Stimulated activated effector memory CD8-positive, alpha-beta T cell treated with anti-CD3 and anti-CD28 coated beads, Interleukin-12 subunit alpha, Interleukin-12 subunit beta, amount 100 ng/mL, for 72 hours (primary cell): Measurements from ENCODE around the gene IMMP2L.

Source experiments
- ATAC-seq: fragments of 150-1000 bp; cut with Tn5 transposase; 2 replicates; pipeline ENCODE4 v1.10.0; 2021
- DNase-seq, 2 donors: peaks; one replicate each; pipeline ENCODE4 v3.0.0; 2021 to 2022; ENCODE audit warnings: low spot score in 2 of 2
- H3K27ac Mint-ChIP-seq: one replicate; pipeline ENCODE4 v1.8.0; 2022; ENCODE audit warnings: mild to moderate bottlenecking, mixed read lengths
- H3K36me3 Mint-ChIP-seq: one replicate; pipeline ENCODE4 v1.8.0; 2022; ENCODE audit warnings: mild to moderate bottlenecking, mixed read lengths
- H3K4me1 Mint-ChIP-seq: one replicate; pipeline ENCODE4 v1.8.0; 2022; ENCODE audit warnings: mixed read lengths
- H3K4me3 Mint-ChIP-seq: one replicate; pipeline ENCODE4 v1.8.0; 2022; ENCODE audit warnings: mild to moderate bottlenecking, mixed read lengths
- H3K9me3 Mint-ChIP-seq: one replicate; pipeline ENCODE4 v1.8.0; 2022; ENCODE audit warnings: mixed read lengths

IMMP2L gene

GRCh38 chr7:111172564-111173257 is 389.6 kb downstream of the IMMP2L start:
- H3K27ac Mint-ChIP-seq: no peak overlapping the region
- DNase-seq (no peak), ATAC-seq (no peak)
- no peaks in the 10 kb centered on the region for H3K36me3 Mint-ChIP-seq
- no peaks in the 10 kb centered on the region for H3K4me1 Mint-ChIP-seq
- H3K4me3 Mint-ChIP-seq: no peak overlapping the region
- no peaks in the 10 kb centered on the region for H3K9me3 Mint-ChIP-seq

DNA sequence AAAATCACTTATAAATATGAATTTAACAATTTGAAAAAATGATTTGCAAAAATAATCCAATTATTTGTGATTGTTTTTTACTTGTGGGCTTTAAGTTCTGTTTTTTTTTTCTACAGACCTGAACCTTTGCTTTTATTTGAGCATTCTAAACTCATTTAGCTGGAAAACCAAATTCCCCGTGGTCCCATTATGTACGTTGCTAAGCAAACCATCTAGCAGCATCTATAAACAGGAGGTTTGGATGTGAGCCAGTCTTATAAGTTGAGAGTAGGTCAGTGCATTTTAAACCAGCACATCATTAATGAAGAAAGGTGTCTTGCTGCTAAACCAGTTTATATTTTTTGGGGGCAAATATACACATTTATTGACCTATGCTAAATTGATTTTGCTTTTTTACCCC is 394.1 kb downstream of the IMMP2L start:
- Mint-ChIP-seq H3K27ac (no peak overlapping the region), H3K4me1 (no peaks in the 10 kb centered on the region), H3K4me3 (no peak overlapping the region), H3K9me3 (no peaks in the 10 kb centered on the region), H3K36me3 (no peaks in the 10 kb centered on the region)
- ATAC-seq: no peak
- DNase-seq: no peak

GRCh38 chr7:111164442-111164841 is 397.9 kb downstream of the IMMP2L start:
- H3K4me1 Mint-ChIP-seq: no peaks in the 10 kb centered on the region
- no peaks in the 10 kb centered on the region for H3K9me3 Mint-ChIP-seq
- H3K27ac Mint-ChIP-seq: no peak overlapping the region
- DNase-seq: no peak
- H3K4me3 Mint-ChIP-seq: no peak overlapping the region
- ATAC-seq: no peak
- H3K36me3 Mint-ChIP-seq: no peaks in the 10 kb centered on the region

DNA sequence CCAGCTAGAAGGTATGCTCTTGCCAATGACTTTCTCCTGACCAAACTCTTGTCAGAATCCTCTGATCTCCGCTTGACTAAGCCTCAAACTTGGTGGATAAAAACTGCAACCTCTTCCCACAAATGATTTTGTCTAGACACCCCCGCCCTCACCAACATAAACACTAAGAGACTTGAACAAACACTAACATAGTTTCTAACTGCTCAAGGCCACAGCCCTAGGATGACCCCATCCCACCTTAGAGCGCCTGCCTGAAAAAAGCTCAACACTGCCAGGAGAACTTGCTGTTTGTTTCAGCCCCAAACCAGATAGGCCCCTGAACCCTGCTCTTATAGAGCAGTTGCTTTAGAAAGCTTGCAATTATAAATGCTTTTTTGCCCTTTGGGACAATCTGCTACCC is 399.6 kb downstream of the IMMP2L start:
- ATAC-seq (no peak), DNase-seq (no peak)
- Mint-ChIP-seq H3K27ac (no peak overlapping the region), H3K9me3 (no peaks in the 10 kb centered on the region), H3K4me3 (no peak overlapping the region), H3K36me3 (no peaks in the 10 kb centered on the region), H3K4me1 (no peaks in the 10 kb centered on the region)

- Mint-ChIP-seq H3K4me1 (no peaks in the 10 kb centered on the region), H3K4me3 (no peak overlapping the region), H3K9me3 (no peaks in the 10 kb centered on the region), H3K36me3 (no peaks in the 10 kb centered on the region), H3K27ac (no peak overlapping the region)
- DNase-seq: no peak
- ATAC-seq: no peak
These were observed 402.0 kb downstream of the IMMP2L start for GRCh38 chr7:111160297-111160696.

DNA sequence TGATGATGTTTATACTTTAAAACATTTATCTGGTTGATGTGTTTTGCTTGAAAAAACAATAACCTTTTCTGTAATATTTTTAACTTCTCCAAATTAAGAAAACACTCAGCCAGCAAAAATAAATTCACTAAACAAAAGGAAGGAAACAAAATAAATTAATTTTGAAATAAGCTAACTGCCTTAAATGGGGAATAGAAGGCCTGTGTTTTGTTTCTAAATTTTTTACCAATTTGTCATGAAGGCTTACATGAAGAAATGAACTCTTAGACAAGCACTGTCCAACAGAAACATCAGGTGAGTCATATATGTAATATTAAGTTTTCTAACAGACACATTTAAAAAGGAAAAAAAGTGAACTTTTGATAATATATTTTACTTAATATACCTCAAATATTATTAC is 402.9 kb downstream of the IMMP2L start:
- no peak for DNase-seq
- no peaks in the 10 kb centered on the region for H3K36me3 Mint-ChIP-seq
- H3K4me3 Mint-ChIP-seq: no peak overlapping the region
- no peak overlapping the region for H3K27ac Mint-ChIP-seq
- no peaks in the 10 kb centered on the region for H3K9me3 Mint-ChIP-seq
- no peak for ATAC-seq
- no peaks in the 10 kb centered on the region for H3K4me1 Mint-ChIP-seq

DNA sequence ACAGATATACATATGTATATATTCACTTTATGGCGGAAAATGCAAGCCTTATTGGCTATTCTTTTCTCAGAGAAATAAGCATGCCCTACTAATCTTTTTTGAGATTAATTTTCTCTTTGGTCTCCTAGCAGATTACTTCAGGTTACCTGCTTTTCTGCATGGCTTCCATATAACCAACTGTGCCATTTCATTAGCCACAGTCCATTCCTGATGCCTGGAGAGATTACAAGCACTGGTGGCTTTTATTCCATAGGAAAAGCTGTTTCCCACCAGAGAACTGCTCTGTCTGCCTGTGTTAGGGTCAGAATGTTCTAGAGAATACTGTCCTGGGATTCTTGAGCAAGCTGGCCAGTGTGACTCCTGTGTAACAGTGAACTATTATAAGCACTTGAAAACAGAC is 411.6 kb downstream of the IMMP2L start:
- H3K4me1 Mint-ChIP-seq: no peaks in the 10 kb centered on the region
- H3K36me3 Mint-ChIP-seq: no peaks in the 10 kb centered on the region
- no peak overlapping the region for H3K4me3 Mint-ChIP-seq
- ATAC-seq (no peak), DNase-seq (no peak)
- H3K27ac Mint-ChIP-seq: no peak overlapping the region
- peaks cover 3% of the 10 kb centered on the region for H3K9me3 Mint-ChIP-seq

- no peak overlapping the region for H3K4me3 Mint-ChIP-seq
- H3K36me3 Mint-ChIP-seq: no peaks in the 10 kb centered on the region
- H3K4me1 Mint-ChIP-seq: no peaks in the 10 kb centered on the region
- H3K9me3 Mint-ChIP-seq: peaks cover 3% of the 10 kb centered on the region
- no peak for ATAC-seq
- H3K27ac Mint-ChIP-seq: no peak overlapping the region
- no peak for DNase-seq
These were observed 414.4 kb downstream of the IMMP2L start for GRCh38 chr7:111147708-111148533.

DNA sequence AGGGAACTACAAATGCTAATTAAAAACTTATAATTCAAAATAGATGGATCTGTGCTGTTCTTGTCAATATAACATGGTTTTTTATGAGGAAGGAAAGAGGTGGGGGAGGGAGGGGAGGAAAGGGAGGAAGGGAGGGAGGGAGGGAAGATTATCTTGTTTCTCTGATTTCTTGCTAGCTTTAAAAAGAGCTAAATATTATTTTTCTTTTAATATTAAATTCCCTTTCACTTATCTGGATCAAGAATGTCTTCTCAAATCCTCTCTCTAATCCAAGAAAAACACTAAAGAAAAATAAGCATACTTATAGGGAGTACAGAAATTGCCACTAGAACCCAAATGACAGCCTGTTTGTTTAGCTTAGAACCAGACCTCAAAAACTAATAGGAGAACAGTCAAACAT is 416.2 kb downstream of the IMMP2L start:
- no peak overlapping the region for H3K4me3 Mint-ChIP-seq
- no peak overlapping the region for H3K27ac Mint-ChIP-seq
- peaks cover under 1% of the 10 kb centered on the region for H3K9me3 Mint-ChIP-seq
- H3K4me1 Mint-ChIP-seq: no peaks in the 10 kb centered on the region
- H3K36me3 Mint-ChIP-seq: no peaks in the 10 kb centered on the region
- ATAC-seq (no peak), DNase-seq (no peak)

DNA sequence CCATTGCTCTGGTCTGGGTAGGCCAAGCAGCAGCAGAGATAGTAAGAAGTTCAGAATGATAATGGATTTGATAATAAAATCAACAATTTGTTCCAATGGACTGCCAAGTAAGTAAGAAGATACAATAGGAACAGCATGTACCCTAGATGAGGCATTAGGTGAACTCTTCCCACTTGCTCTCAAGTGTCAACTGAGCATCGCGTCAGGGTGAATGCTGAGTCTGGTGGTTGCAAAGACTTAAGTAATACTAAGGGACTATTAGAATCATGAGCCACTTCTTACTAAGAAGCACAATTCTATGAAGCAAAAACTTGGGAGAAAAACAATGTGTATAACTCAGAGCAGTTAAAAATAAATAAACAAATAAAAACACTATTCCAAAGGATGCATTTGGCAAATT is 416.8 kb downstream of the IMMP2L start:
- Mint-ChIP-seq H3K4me1 (no peaks in the 10 kb centered on the region), H3K36me3 (no peaks in the 10 kb centered on the region), H3K27ac (no peak overlapping the region), H3K9me3 (no peaks in the 10 kb centered on the region), H3K4me3 (no peak overlapping the region)
- DNase-seq (no peak), ATAC-seq (no peak)

- H3K4me3 Mint-ChIP-seq: no peak overlapping the region
These were observed 422.0 kb downstream of the IMMP2L start for GRCh38 chr7:111140091-111140865.

GRCh38 chr7:111138586-111138985 is 423.7 kb downstream of the IMMP2L start:
- Mint-ChIP-seq H3K4me3 (peak overlapping the region; percentile 67), H3K4me1 (peaks cover 12% of the 10 kb centered on the region), H3K9me3 (no peaks in the 10 kb centered on the region), H3K27ac (peak overlapping the region; percentile 95), H3K36me3 (no peaks in the 10 kb centered on the region)
- DNase-seq (no peak), ATAC-seq (no peak)

More at GRCh38 chr7:111140091-111140865, 422.0 kb downstream of the IMMP2L start:
- Mint-ChIP-seq H3K27ac (no peak overlapping the region), H3K4me1 (peaks cover 12% of the 10 kb centered on the region), H3K9me3 (no peaks in the 10 kb centered on the region), H3K36me3 (no peaks in the 10 kb centered on the region)
- ATAC-seq (no peak), DNase-seq (no peak)

GRCh38 chr7:111138193-111138569 is 424.1 kb downstream of the IMMP2L start:
- Mint-ChIP-seq H3K36me3 (no peaks in the 10 kb centered on the region), H3K27ac (peak overlapping the region; percentile 95), H3K9me3 (no peaks in the 10 kb centered on the region), H3K4me3 (peak overlapping the region; percentile 67), H3K4me1 (peaks cover 12% of the 10 kb centered on the region)
- DNase-seq (peak; percentile 7 to 64), ATAC-seq (peak; percentile 99)

DNA sequence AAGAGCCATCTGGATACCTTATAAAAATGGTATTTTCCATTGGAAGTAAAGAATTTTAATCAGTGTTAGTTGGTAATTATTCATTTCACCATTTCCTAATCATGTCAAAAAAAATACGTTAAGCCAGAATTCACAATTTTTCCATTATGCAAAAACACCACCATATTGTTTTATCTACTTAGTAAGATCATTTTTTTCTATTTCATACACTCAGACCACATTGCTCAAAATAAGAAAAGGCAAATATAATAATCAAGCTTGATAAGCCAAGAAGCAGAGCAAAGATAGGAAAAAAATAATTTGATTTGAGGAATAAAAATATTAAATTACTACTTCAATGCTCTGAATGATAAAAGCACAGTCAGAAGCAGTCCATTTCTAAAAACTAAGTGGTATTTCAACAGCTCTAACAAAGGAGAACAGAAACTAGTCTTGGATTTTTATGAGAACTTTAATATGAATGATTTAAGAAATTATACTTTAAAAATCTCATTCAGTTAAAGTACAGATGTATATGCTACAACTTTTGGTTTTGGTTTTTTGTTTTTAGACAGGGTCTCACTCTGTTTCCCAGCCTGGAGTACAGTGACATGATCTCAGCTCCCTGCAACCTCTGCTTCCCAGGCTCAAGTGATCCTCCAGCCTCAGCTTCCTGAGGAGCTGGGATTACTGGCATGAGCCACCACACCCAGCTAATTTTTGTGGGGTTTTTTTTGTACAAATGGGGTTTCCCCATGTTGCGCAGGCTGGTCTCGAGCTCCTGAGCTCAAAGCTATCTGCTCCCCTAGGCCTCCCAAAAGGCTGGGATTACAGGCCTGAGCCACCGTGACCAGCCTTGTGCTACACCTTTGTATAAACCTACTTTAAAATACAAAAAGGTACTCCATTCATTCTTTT is 424.7 kb downstream of the IMMP2L start:
- peak overlapping the region; percentile 95 for H3K27ac Mint-ChIP-seq
- H3K9me3 Mint-ChIP-seq: no peaks in the 10 kb centered on the region
- H3K36me3 Mint-ChIP-seq: no peaks in the 10 kb centered on the region
- peaks cover 12% of the 10 kb centered on the region for H3K4me1 Mint-ChIP-seq
- peak overlapping the region; percentile 67 for H3K4me3 Mint-ChIP-seq
- ATAC-seq: peak; percentile 89
- peak in 1 of 2 donors; percentile 68 for DNase-seq

GRCh38 chr7:111132833-111133232 is 429.5 kb downstream of the IMMP2L start:
- no peaks in the 10 kb centered on the region for H3K36me3 Mint-ChIP-seq
- no peak overlapping the region for H3K4me3 Mint-ChIP-seq
- DNase-seq (no peak), ATAC-seq (no peak)
- no peak overlapping the region for H3K27ac Mint-ChIP-seq
- H3K4me1 Mint-ChIP-seq: peaks cover 3% of the 10 kb centered on the region
- no peaks in the 10 kb centered on the region for H3K9me3 Mint-ChIP-seq
